Mammary microvascular endothelial cell (primary cell): ENCODE data around the gene RNU6-7. TPM values are rescaled to one million over a fixed set of nuclear protein-coding genes. Genes with fewer than 3 reads are reported as not detected.

Source experiments
- total RNA-seq: library from RNA; depleted of rRNA; stranded (reverse); fragments of >200 nt; gene quantifications from 2 replicates; pipeline ENCODE4 v1.2.3, GENCODE V29; 2015

Gene RNU6-7
- not detected in 2 replicates for total RNA-seq

DNA sequence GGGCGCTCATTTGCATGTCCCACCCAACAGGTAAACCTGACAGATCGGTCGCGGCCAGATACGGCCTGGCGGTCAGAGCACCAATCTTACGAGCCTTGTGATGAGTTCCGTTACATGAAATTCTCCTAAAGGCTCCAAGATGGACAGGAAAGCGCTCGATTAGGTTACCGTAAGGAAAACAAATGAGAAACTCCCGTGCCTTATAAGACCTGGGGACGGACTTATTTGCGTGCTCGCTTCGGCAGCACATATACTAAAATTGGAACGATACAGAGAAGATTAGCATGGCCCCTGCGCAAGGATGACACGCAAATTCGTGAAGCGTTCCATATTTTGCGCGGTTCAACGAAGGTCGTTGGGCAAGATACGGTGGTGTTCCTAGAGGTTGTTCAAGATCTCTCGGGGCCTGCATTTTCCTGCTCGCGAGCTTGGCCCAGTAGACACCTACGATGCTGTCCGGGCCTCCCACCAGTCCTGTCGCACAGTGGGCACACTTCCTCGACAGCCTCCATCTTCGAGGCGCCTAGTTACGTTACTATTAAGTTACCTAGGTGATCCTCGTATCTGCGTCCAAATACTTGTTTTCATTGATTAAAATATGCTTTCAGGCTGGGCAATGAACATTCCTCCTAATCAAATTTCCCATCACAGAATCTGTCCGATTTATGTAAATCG, at the start of gene RNU6-7:
TSS of gene RNU6-7 (plus strand) at position 230 of the 675 bp plus-strand sequence.

DNA sequence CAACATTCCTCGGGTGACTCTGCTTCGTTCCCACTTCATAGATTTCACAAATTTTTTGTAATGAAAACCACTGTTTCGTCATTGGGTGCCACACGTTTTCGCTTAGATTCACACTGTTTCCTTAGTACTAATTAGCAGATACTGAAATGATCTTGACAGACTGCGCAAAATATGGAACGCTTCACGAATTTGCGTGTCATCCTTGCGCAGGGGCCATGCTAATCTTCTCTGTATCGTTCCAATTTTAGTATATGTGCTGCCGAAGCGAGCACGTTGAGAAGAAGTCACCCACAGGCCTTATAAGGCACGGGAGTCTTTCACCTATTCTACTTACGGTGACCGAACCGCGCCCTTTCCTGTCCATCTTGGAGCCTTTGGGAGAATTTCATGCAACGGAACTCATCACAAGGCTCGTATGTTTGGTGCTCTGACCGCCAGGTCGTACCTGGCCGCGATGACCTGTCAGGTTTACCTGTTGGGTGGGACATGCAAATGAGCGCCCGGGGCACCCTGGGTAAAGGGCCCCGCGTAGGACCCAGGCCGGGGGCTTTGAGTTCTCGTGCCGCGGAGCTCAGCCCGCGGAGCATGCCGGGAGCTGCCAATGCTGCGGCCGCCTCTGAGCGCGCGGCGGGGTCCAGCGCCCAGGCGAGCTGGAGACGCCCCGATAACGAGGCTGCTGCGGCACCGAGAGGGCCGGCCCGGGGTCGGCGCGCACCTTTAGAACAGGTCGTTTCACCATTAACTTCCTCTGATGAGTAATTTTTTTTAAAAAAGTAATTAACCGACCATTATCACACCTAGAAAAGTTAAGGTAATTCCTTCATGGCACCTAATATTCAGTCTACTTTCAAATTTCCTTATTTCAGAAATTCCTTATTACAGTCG, 1.4 kb downstream of the RNU6-7 start, which contains the start of gene RNU6-8:
TSS of gene RNU6-8 (minus strand) at position 272 of the 885 bp plus-strand sequence.

Other genes with a start within 250 kb of the RNU6-7 start
- 21.9 and 32.8 TPM in 2 replicates for gene ARHGAP5, start 124.7 kb upstream of the RNU6-7 start, total RNA-seq
- gene RNU6-8, start 1.2 kb downstream of the RNU6-7 start, total RNA-seq = not detected in 2 replicates
- 0.10 and 0.13 TPM in 2 replicates for gene AKAP6, start 127.3 kb downstream of the RNU6-7 start, total RNA-seq